B cell (primary cell): ENCODE measurements around the gene SLIT3.

ENCODE experiments used
- EZH2 ChIP-seq: IDR thresholded peaks from 2 replicates; pipeline ENCODE4 v1.6.1; 2012; ENCODE audit warnings: borderline replicate concordance, low read depth, mild to moderate bottlenecking, moderate library complexity, low read length; ENCODE audit not compliant: insufficient read depth, poor library complexity, severe bottlenecking
- TF ChIP-seq, protein P1 (sequence below): fragments of 200-600 bp; IDR thresholded peaks from one replicate; pipeline ENCODE4 v1.8.0; 2022; ENCODE audit warnings: antibody characterized with exemption, mild to moderate bottlenecking

DNA sequence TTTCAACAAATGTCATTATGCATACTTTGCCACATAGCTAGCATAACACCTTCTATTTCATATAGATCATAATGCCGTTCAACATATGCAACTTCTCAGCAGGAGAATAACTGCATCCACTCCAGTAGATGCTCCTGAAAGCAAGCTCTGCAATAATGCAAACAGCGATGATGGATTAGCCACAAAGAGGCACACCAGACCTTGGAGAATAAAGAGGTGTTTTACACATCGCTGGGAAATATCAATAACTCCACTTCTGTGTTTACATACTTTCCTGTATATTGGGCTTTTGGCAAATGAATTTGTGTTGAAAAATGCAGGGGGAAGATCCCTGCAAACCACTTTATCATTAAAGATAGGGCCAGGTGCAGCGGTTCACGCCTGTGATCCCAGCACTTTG, 450.3 kb downstream of the SLIT3 start:
- TF ChIP-seq EZH2: no peak
- TF ChIP-seq, protein P1, sequence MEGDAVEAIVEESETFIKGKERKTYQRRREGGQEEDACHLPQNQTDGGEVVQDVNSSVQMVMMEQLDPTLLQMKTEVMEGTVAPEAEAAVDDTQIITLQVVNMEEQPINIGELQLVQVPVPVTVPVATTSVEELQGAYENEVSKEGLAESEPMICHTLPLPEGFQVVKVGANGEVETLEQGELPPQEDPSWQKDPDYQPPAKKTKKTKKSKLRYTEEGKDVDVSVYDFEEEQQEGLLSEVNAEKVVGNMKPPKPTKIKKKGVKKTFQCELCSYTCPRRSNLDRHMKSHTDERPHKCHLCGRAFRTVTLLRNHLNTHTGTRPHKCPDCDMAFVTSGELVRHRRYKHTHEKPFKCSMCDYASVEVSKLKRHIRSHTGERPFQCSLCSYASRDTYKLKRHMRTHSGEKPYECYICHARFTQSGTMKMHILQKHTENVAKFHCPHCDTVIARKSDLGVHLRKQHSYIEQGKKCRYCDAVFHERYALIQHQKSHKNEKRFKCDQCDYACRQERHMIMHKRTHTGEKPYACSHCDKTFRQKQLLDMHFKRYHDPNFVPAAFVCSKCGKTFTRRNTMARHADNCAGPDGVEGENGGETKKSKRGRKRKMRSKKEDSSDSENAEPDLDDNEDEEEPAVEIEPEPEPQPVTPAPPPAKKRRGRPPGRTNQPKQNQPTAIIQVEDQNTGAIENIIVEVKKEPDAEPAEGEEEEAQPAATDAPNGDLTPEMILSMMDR: no peak
